Right lobe of liver (tissue), 6 donors: ENCODE measurements around the gene HS1BP3. TPM values are rescaled to one million over a fixed set of nuclear protein-coding genes. Genes with fewer than 3 reads are reported as not detected.

Experiments used
- ATAC-seq, 4 donors: fragments of 200-7000 bp; cut with Tn5 transposase; one replicate each; pipeline ENCODE4 v1.9.1; 2020; ENCODE audit warnings: mild to moderate bottlenecking in 4 of 4, moderate library complexity in 4 of 4
- DNase-seq, 3 donors: peaks; one replicate each; pipeline ENCODE4 v3.0.0-alpha.2; 2020
- H3K27ac ChIP-seq, 3 donors: fragments of 200-600 bp; one replicate each; pipeline ENCODE4 v1.8.0; 2022
- H3K27me3 ChIP-seq, 2 donors: fragments of 200-600 bp; one replicate each; pipeline ENCODE4 v1.8.0; 2022
- H3K36me3 ChIP-seq, 4 donors: fragments of 200-600 bp; sonication (generic) in 1 of 4; one replicate each; pipeline versions ENCODE4 v1.5.1 to v1.8.0; 2017 to 2022; ENCODE audit warnings: control low read depth in 1 of 4
- H3K4me1 ChIP-seq, 4 donors: fragments of 200-600 bp; sonication (generic) in 1 of 4; one replicate each; pipeline versions ENCODE4 v1.5.1 to v1.8.0; 2017 to 2022; ENCODE audit warnings: control low read depth in 1 of 4
- H3K4me3 ChIP-seq, 3 donors: fragments of 200-600 bp; one replicate each; pipeline ENCODE4 v1.8.0; 2022
- H3K9me3 ChIP-seq, 4 donors: fragments of 200-600 bp; sonication (generic) in 1 of 4; one replicate each; pipeline versions ENCODE4 v1.5.1 to v1.8.0; 2017 to 2022; ENCODE audit warnings: control low read depth in 1 of 4
- POLR2A ChIP-seq: fragments of 450-650 bp; IDR thresholded peaks from one replicate; pipeline ENCODE4 v1.6.1; 2017; ENCODE audit warnings: antibody characterized with exemption, mild to moderate bottlenecking
- WGBS: methylation state at CpG from one replicate; pipeline ENCODE4 v1.1.6; 2018; ENCODE audit warnings: low coverage, low lambda C conversion rate; ENCODE audit not compliant: insufficient coverage; ENCODE audit errors: missing lambda C conversion rate; 5-methylcytosine and 5-hydroxymethylcytosine counted together
- intact Hi-C, 2 donors: fragments of 100-400 bp; cut with DNase I; formaldehyde crosslinking; loops; one replicate each; pipeline versions ENCODE4 v1.11.2 to v1.14.1; 2022
- total RNA-seq, 6 experiments: library from RNA; depleted of rRNA in 2 of 6; stranded (reverse); fragments of >200 nt in 2 of 6; fragmentation: NEBNext Ultra II Directional in 3 of 6; extraction: Animal tissue kit (Norgen Biotek cat#: 25700) in 3 of 6; gene quantifications; one replicate each; pipeline versions ENCODE4 v1.1.0 to v1.2.4, GENCODE V29; 2016 to 2023
- TF ChIP-seq, protein P1 (sequence below), 4 donors: fragments of 200-600 bp in 3 of 4; fragments of 450-650 bp in 1 of 4; IDR thresholded peaks; one replicate each; pipeline versions ENCODE4 v1.5.1 to v1.8.0; 2016 to 2022; ENCODE audit warnings: antibody characterized with exemption in 4 of 4, mild to moderate bottlenecking in 2 of 4
- donor health status: DM: no; HTN: yes; CAD: no.
- donor health status: DM: no; HTN: no; CAD: no.
- donor health status: DM: no; HTN: no; CAD: no.
- donor health status: DM: no; HTN: yes; CAD: no.
- donor health status: DM: no; HTN: yes; CAD: no.

The HS1BP3 gene
- total RNA-seq, 6 experiments from 2014 or later = 17.5 to 34.7 (median 20.2) TPM

DNA sequence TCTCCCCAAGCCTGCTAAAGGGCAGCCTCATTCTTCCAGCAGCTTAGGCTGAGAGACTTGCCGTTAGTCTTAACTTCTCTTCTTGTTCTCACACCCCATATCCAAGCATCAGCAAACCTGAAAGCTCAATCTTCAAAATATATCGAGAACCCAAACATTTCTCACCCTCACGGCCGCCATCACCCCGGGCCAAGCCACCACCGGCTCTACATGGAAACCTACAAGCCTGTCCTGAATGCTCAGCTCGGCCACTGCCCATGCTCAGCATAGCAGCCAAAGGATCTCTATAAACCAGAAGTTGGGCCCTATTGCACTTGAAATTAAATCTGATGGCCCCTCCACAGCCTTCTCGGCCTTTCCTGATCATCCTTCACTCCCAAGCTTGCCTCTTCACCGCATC, 2.1 kb downstream of the HS1BP3 start:
- Histone ChIP-seq H3K27me3 (no peaks in the 10 kb centered on the region), H3K9me3 (no peaks in the 10 kb centered on the region), H3K36me3 (peaks cover 0 to 7% (median 2%) of the 10 kb centered on the region in 4 donors), H3K4me3 (no peak overlapping the region), H3K4me1 (peaks cover 0 to 31% (median 6%) of the 10 kb centered on the region in 4 donors), H3K27ac (no peak overlapping the region)
- intact Hi-C loops = no loop called here
- 96% methylated on average over 8 of the region's 9 CpGs for WGBS
- peak in 1 of 3 donors; percentile 39 for DNase-seq
- no peak for ATAC-seq
- TF ChIP-seq POLR2A = no peak
- TF ChIP-seq, protein P1, sequence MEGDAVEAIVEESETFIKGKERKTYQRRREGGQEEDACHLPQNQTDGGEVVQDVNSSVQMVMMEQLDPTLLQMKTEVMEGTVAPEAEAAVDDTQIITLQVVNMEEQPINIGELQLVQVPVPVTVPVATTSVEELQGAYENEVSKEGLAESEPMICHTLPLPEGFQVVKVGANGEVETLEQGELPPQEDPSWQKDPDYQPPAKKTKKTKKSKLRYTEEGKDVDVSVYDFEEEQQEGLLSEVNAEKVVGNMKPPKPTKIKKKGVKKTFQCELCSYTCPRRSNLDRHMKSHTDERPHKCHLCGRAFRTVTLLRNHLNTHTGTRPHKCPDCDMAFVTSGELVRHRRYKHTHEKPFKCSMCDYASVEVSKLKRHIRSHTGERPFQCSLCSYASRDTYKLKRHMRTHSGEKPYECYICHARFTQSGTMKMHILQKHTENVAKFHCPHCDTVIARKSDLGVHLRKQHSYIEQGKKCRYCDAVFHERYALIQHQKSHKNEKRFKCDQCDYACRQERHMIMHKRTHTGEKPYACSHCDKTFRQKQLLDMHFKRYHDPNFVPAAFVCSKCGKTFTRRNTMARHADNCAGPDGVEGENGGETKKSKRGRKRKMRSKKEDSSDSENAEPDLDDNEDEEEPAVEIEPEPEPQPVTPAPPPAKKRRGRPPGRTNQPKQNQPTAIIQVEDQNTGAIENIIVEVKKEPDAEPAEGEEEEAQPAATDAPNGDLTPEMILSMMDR (IDR thresholded peaks at IDR 0.05) = no peak

- Histone ChIP-seq H3K27ac (no peak overlapping the region), H3K9me3 (no peaks in the 10 kb centered on the region), H3K4me1 (peaks cover 0 to 31% (median 6%) of the 10 kb centered on the region in 4 donors), H3K4me3 (no peak overlapping the region), H3K36me3 (peaks cover 0 to 7% (median 2%) of the 10 kb centered on the region in 4 donors), H3K27me3 (no peaks in the 10 kb centered on the region)
- 25% methylated on average over 4 of the region's 4 CpGs for WGBS
- DNase-seq (peak in 1 of 3 donors; percentile 45), ATAC-seq (no peak)
- intact Hi-C loops = no loop called here
- TF ChIP-seq, protein P1 (IDR thresholded peaks at IDR 0.05) = no peak
- no peak for TF ChIP-seq POLR2A
Observed at GRCh38 chr2:20648206-20648605, 2.7 kb downstream of the HS1BP3 start.

DNA sequence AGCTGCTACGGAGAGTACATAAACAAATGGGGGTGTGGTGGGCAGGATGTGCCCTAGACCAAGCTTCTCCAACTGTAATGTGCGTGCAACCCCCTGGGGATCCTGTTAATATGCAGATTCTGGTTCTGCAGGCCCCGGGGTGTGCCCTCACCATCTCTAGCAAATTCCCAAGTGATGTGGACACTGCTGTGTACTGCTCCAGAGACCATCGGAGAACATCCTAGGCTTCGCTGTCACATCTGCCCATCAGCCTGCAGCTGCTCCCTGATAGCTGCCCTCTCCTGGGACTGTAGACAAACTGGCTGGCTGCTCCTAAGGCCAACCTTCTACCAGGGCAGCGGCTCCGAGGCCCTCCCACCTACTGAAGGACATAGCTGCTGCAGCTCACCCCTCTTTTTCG, 3.2 kb downstream of the HS1BP3 start:
- no peak for ATAC-seq
- Histone ChIP-seq H3K9me3 (no peaks in the 10 kb centered on the region), H3K4me1 (peaks cover 0 to 31% (median 6%) of the 10 kb centered on the region in 4 donors), H3K4me3 (no peak overlapping the region), H3K27ac (no peak overlapping the region), H3K27me3 (no peaks in the 10 kb centered on the region), H3K36me3 (peaks cover 0 to 7% (median 2%) of the 10 kb centered on the region in 4 donors)
- intact Hi-C loops = no loop called here
- DNase-seq = peak in 1 of 3 donors; percentile 31
- WGBS = 82% methylated on average over 6 of the region's 8 CpGs
- TF ChIP-seq POLR2A = no peak
- TF ChIP-seq, protein P1 (IDR thresholded peaks at IDR 0.05) = no peak

DNA sequence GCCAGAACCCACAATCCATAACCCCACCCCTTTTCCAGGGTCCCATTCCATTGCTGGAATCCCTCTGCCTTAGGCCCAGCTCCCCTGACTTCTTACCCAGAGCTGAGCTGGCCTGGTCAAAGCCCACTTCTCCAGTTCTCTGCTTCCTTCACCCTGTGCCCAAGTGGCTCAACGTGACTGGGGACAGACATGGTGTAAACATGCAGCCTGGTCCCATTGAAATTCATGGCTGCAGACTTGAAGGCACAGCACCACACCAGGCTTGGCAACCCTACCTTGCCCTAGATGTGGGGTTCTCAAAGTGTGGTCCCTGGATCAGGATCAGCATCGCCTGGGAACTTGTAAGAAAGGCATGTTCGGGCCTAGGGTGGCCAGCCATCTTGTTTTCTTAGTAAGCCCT, 3.7 kb downstream of the HS1BP3 start:
- 88% methylated on average over 1 of the region's 3 CpGs for WGBS
- Histone ChIP-seq H3K36me3 (peaks cover 0 to 7% (median 2%) of the 10 kb centered on the region in 4 donors), H3K27ac (no peak overlapping the region), H3K9me3 (no peaks in the 10 kb centered on the region), H3K27me3 (no peaks in the 10 kb centered on the region), H3K4me1 (peaks cover 0 to 31% (median 6%) of the 10 kb centered on the region in 4 donors), H3K4me3 (no peak overlapping the region)
- peak in 1 of 3 donors; percentile 27 for DNase-seq
- ATAC-seq = no peak
- TF ChIP-seq, protein P1 (IDR thresholded peaks at IDR 0.05) = no peak
- TF ChIP-seq POLR2A = no peak
- intact Hi-C loops = no loop called here

GRCh38 chr2:20646446-20646845, 4.5 kb downstream of the HS1BP3 start:
- no peak overlapping the region for H3K27ac ChIP-seq
- TF ChIP-seq, protein P1 (IDR thresholded peaks at IDR 0.05) = no peak
- no peak for TF ChIP-seq POLR2A
- peaks cover 0 to 9% (median 2%) of the 10 kb centered on the region in 4 donors for H3K36me3 ChIP-seq
- no peaks in the 10 kb centered on the region for H3K27me3 ChIP-seq
- H3K9me3 ChIP-seq = no peaks in the 10 kb centered on the region
- ATAC-seq (no peak), DNase-seq (peak in 1 of 3 donors; percentile 52)
- WGBS = 96% methylated on average over 5 of the region's 20 CpGs
- H3K4me1 ChIP-seq = peaks cover 0 to 28% (median 5%) of the 10 kb centered on the region in 4 donors
- intact Hi-C loops = no loop called here
- H3K4me3 ChIP-seq = no peak overlapping the region
